ENCODE measurements around the gene CMPK2. TPM values are rescaled to one million over a fixed set of nuclear protein-coding genes. Genes with fewer than 3 reads are reported as not detected.

CMPK2 gene
- polyA plus RNA-seq, 1 of the 3 experiments (the other 2 are of a cell fraction): 1.1 TPM

DNA sequence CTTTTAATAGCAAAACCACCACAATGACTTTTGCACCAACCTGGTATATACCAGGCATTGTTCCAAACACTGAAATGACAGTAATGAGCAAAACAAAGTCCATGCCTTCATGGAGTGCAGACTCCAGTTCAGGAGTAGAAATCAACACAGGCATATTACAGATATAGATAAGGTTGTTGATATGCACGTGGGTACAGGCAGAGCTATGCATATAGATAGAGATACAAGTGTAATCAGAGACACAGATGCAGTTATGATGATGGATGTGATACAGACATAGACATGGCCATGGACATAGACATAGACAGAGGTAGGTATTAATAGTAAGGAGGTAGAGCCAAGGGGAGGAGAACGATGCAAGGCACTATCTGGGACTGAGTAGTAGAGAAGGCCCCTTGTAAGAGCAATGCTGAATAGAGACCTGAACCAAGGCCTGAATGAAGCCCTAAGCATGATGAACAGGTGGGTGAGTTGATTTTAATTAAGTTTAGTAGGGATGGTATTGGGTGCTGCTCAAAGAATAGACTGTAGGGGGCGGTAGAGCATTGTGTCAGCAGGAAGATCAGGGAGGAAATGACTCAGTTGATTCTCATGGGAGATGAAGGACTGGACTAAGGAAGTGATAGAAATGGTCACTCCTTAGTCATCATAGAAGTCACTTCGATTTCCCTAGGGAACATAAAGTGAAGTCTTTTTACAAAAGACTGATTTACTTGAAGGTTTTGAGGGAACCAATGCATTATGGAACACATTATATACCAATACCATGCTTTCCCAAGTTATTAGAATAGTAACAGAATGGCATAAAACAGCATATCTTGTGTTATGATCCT lies 39.4 kb downstream of the CMPK2 start (continued):
- TF ChIP-seq TAF1 (IDR thresholded peaks at IDR 0.05; ENCODE audit: borderline replicate concordance, low read depth, low read length) (no peak), MXI1 (IDR thresholded peaks at IDR 0.05; ENCODE audit: low read depth, low read length) (no peak), RCOR1 (IDR thresholded peaks at IDR 0.05; ENCODE audit: low read length) (peak; percentile 31; the same call in 1 of the 2 replicates), EZH2phosphoT487 (IDR thresholded peaks at IDR 0.05; ENCODE audit: borderline replicate concordance, low read depth) (no peak), GABPA (IDR thresholded peaks at IDR 0.05; ENCODE audit: low read depth) (no peak), RXRA (IDR thresholded peaks at IDR 0.05; ENCODE audit: borderline replicate concordance, low read depth) (no peak), RFX5 (IDR thresholded peaks at IDR 0.05; ENCODE audit: low read length) (no peak), YY1 (IDR thresholded peaks at IDR 0.05; ENCODE audit: low read depth) (no peak), FOSL2 (IDR thresholded peaks at IDR 0.05; ENCODE audit: borderline replicate concordance, low read depth) (peak; percentile 80), CHD2 (IDR thresholded peaks at IDR 0.05; ENCODE audit: low read length, partially characterized antibody) (no peak), RAD21 (IDR thresholded peaks at IDR 0.05; ENCODE audit: low read length) (peak; percentile 40), POLR2AphosphoS5 (IDR thresholded peaks at IDR 0.05; ENCODE audit: low read depth, low read length) (no peak), EP300 (IDR thresholded peaks at IDR 0.05; ENCODE audit: borderline replicate concordance in 1 of 2, low read depth in 1 of 2, low read length in 1 of 2) (peak in 1 of 2 experiments; percentile 44; a peak in 1 of 4 replicates)

DNA sequence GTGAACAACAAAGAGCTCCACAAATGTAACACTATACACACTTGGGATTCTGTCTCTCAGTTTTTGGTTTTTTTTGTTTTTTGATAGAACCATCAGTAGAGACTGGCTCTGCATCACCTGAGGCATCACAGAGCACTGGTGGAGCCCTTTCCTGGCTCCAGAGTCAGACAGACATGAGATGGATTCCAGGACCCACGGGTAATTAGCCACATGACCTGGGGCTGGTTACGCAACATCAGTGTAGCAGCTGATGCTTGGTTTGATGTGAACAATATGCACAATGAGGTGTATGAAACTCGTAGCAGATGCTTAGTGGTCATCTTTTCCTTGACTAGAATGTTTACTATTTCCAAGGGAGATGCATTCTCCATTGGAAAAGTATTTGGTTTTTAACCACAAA lies 40.7 kb downstream of the CMPK2 start:
- H3F3A ChIP-seq (replicated peaks; ENCODE audit: insufficient read depth): peaks cover 6% of the 10 kb centered on the region
- no peaks in the 10 kb centered on the region for H3K9me3 ChIP-seq
- TF ChIP-seq CHD2 (IDR thresholded peaks at IDR 0.05; ENCODE audit: low read length, partially characterized antibody) (no peak), SIN3A (IDR thresholded peaks at IDR 0.05; ENCODE audit: borderline replicate concordance, low read depth, low read length) (no peak), RXRA (IDR thresholded peaks at IDR 0.05; ENCODE audit: borderline replicate concordance, low read depth) (no peak), POLR2AphosphoS5 (IDR thresholded peaks at IDR 0.05; ENCODE audit: low read depth, low read length) (peak; percentile 50; the same call in 1 of the 2 replicates), YY1 (IDR thresholded peaks at IDR 0.05; ENCODE audit: low read depth) (no peak), EP300 (IDR thresholded peaks at IDR 0.05; ENCODE audit: borderline replicate concordance in 1 of 2, low read depth in 1 of 2, low read length in 1 of 2) (peak in 1 of 2 experiments; percentile 77; a peak in 2 of 4 replicates), TCF12 (IDR thresholded peaks at IDR 0.05) (peak; percentile 77)
- TF ChIP-seq, protein P1, sequence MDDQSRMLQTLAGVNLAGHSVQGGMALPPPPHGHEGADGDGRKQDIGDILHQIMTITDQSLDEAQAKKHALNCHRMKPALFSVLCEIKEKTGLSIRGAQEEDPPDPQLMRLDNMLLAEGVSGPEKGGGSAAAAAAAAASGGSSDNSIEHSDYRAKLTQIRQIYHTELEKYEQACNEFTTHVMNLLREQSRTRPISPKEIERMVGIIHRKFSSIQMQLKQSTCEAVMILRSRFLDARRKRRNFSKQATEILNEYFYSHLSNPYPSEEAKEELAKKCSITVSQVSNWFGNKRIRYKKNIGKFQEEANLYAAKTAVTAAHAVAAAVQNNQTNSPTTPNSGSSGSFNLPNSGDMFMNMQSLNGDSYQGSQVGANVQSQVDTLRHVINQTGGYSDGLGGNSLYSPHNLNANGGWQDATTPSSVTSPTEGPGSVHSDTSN (IDR thresholded peaks at IDR 0.05): peak; percentile 28; the same call in 1 of the 2 replicates
- TF ChIP-seq, protein P2, sequence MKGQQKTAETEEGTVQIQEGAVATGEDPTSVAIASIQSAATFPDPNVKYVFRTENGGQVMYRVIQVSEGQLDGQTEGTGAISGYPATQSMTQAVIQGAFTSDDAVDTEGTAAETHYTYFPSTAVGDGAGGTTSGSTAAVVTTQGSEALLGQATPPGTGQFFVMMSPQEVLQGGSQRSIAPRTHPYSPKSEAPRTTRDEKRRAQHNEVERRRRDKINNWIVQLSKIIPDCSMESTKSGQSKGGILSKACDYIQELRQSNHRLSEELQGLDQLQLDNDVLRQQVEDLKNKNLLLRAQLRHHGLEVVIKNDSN (IDR thresholded peaks at IDR 0.05; ENCODE audit: borderline replicate concordance, low read depth): peak; percentile 75; the same call in 1 of the 2 replicates
- no peak overlapping the region for H3K9ac ChIP-seq
- no peaks in the 10 kb centered on the region for H3K9me2 ChIP-seq
- peaks cover 3 to 9% of the 10 kb centered on the region in 2 experiments; a peak in 3 of 4 replicates for H3K4me1 ChIP-seq (ENCODE audit: control insufficient read depth in 1 of 2, insufficient read depth in 2 of 2, low read depth in 1 of 2, low read length in 1 of 2)
- no peaks in the 10 kb centered on the region for H4K20me1 ChIP-seq (ENCODE audit: insufficient read depth)
- no peaks in the 10 kb centered on the region for H3K36me3 ChIP-seq (replicated peaks in 1 of 2; ENCODE audit: control insufficient read depth in 1 of 2, insufficient read depth in 2 of 2, low read length in 1 of 2)
- WGBS (ENCODE audit: low lambda C conversion rate): 39% methylated on average over 3 of the region's 3 CpGs
- H3K79me2 ChIP-seq (ENCODE audit: insufficient read depth): no peaks in the 10 kb centered on the region
- no peaks in the 10 kb centered on the region for H3K27me3 ChIP-seq (ENCODE audit: insufficient read depth)
- no peak overlapping the region for H3K27ac ChIP-seq (ENCODE audit: low read depth in 2 of 2, low read length in 1 of 2)
- CTCF ChIA-PET: interaction anchor here (1.1 to 1.6 kb wide), 4 partner anchors 40 to 748 kb away, joined by 3 to 5 read pairs (median 4); partner anchors contain the start of gene CMPK2
- no peak overlapping the region for H2AFZ ChIP-seq (ENCODE audit: low read depth)
- DNase-seq: peak; percentile 50
- H3K4me2 ChIP-seq: no peak overlapping the region
- H3K4me3 ChIP-seq (ENCODE audit: low read depth in 2 of 2, low read length in 1 of 2): no peak overlapping the region
- POLR2A ChIA-PET: no interaction called here

All from SK-N-SH (cell line).